ENCODE results near the gene SLC15A3.

DNA sequence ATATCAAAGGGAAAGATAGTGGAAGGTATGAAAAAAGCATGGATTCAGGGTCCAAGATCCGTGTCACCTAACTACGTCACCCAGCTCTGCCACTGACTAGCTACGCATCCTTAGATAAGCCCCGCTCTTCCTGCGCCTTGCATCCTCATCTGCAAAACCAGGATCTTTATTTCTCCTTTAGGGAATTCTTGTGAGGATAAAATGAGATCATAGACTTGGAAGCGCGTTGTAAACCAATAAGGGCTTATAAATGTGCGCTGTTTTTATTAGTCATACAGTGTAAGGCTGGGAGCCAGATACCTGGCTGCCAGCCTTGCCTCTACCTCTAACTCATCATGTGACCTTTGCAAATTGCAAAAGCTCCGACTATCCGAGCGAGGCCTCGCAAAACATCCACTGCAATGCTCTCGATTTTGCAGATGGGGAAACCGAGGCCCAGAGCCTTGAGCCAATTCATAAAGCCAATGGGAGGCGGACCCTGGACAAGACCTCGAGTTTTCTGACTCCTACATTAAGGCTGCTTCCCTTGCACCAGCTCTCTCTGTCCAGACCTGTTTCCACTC is 46.3 kb downstream of the SLC15A3 start:
- TF ChIP-seq, protein P1, sequence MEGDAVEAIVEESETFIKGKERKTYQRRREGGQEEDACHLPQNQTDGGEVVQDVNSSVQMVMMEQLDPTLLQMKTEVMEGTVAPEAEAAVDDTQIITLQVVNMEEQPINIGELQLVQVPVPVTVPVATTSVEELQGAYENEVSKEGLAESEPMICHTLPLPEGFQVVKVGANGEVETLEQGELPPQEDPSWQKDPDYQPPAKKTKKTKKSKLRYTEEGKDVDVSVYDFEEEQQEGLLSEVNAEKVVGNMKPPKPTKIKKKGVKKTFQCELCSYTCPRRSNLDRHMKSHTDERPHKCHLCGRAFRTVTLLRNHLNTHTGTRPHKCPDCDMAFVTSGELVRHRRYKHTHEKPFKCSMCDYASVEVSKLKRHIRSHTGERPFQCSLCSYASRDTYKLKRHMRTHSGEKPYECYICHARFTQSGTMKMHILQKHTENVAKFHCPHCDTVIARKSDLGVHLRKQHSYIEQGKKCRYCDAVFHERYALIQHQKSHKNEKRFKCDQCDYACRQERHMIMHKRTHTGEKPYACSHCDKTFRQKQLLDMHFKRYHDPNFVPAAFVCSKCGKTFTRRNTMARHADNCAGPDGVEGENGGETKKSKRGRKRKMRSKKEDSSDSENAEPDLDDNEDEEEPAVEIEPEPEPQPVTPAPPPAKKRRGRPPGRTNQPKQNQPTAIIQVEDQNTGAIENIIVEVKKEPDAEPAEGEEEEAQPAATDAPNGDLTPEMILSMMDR (IDR thresholded peaks at IDR 0.05; ENCODE audit: low read depth, low read length, poor library complexity, severe bottlenecking): no peak
- no peak for TF ChIP-seq EZH2phosphoT487 (IDR thresholded peaks at IDR 0.05; ENCODE audit: borderline replicate concordance, low read length)

All from DOHH2 (cell line).